PFSK-1 (cell line): Measurements from ENCODE around the gene SLC25A26.

ENCODE experiments used
- POLR2AphosphoS5 ChIP-seq: IDR thresholded peaks from 2 replicates; pipeline ENCODE4 v1.6.1; 2012; ENCODE audit warnings: low read depth, mild to moderate bottlenecking, control low read depth, low read length, moderate library complexity
- SIN3A ChIP-seq: IDR thresholded peaks from 2 replicates; pipeline ENCODE4 v1.6.1; 2012; ENCODE audit warnings: mild to moderate bottlenecking, low read length, moderate library complexity, borderline replicate concordance; ENCODE audit not compliant: insufficient read depth
- TF ChIP-seq, protein P1 (sequence below), 2 experiments: IDR thresholded peaks; 2 replicates each; pipeline versions ENCODE4 v1.6.1 to v1.8.0; 2011 to 2012; ENCODE audit warnings: low read depth in 2 of 2, low read length in 2 of 2, control low read depth in 1 of 2, inconsistent platforms in 1 of 2, mild to moderate bottlenecking in 1 of 2, moderate library complexity in 1 of 2; ENCODE audit not compliant: insufficient read depth in 1 of 2

DNA sequence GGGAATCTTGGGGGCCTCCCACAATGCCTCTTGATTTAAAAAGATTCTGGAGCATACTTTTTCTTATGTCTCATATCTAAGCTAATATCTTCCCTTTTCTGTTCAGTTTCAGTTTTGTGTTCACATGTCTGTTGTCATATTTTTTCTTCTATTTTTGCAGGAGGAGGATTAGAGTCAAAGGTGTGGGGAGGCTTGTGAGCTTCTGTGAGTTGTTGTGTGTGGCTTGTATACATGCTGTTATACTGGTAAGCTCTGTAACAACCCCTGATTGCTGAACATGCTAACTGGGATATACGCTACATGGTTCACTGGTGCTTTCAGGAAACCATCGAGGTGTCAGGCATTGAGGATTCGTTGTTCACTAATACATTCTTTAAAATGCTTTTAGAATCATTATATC lies 83.5 kb downstream of the SLC25A26 start:
- no peak for TF ChIP-seq POLR2AphosphoS5
- no peak for TF ChIP-seq SIN3A
- TF ChIP-seq, protein P1, sequence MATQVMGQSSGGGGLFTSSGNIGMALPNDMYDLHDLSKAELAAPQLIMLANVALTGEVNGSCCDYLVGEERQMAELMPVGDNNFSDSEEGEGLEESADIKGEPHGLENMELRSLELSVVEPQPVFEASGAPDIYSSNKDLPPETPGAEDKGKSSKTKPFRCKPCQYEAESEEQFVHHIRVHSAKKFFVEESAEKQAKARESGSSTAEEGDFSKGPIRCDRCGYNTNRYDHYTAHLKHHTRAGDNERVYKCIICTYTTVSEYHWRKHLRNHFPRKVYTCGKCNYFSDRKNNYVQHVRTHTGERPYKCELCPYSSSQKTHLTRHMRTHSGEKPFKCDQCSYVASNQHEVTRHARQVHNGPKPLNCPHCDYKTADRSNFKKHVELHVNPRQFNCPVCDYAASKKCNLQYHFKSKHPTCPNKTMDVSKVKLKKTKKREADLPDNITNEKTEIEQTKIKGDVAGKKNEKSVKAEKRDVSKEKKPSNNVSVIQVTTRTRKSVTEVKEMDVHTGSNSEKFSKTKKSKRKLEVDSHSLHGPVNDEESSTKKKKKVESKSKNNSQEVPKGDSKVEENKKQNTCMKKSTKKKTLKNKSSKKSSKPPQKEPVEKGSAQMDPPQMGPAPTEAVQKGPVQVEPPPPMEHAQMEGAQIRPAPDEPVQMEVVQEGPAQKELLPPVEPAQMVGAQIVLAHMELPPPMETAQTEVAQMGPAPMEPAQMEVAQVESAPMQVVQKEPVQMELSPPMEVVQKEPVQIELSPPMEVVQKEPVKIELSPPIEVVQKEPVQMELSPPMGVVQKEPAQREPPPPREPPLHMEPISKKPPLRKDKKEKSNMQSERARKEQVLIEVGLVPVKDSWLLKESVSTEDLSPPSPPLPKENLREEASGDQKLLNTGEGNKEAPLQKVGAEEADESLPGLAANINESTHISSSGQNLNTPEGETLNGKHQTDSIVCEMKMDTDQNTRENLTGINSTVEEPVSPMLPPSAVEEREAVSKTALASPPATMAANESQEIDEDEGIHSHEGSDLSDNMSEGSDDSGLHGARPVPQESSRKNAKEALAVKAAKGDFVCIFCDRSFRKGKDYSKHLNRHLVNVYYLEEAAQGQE (IDR thresholded peaks at IDR 0.05; ENCODE audit: insufficient read depth in 1 of 2, low read depth in 2 of 2, low read length in 2 of 2): no peak
